GM12878 (cell line): ENCODE results near the gene CLN6. TPM values are rescaled to one million over a fixed set of nuclear protein-coding genes. Genes with fewer than 3 reads are reported as not detected.

Source experiments
- ATAC-seq: fragments of 200-7000 bp; cut with Tn5 transposase; 3 replicates; pipeline ENCODE4 v1.9.1; 2020; ENCODE audit warnings: mild to moderate bottlenecking, moderate library complexity
- BruUV-seq: library from RNA; stranded (reverse); fragments of 400-500 nt; replicated peaks from 2 replicates; lab custom pipeline; 2021; lab: Mats Ljungman, UMichigan
- CTCF ChIA-PET: fragments of 300-600 bp; sonication (Branson Sonifier 250); formaldehyde crosslinking; extraction: SDS; loops from one replicate; lab custom pipeline; 2021; ENCODE audit warnings: inconsistent platforms; lab: Yijun Ruan, JAX
- POLR2A ChIA-PET: fragments of 350-600 bp; formaldehyde crosslinking; extraction: SDS; loops from one replicate; lab custom pipeline; 2021; ENCODE audit warnings: inconsistent platforms; lab: Charles Lee
- RAD21 ChIA-PET: fragments of 300-600 bp; sonication (Branson Sonifier 250); formaldehyde crosslinking; loops from one replicate; lab custom pipeline; 2023; ENCODE audit warnings: antibody characterized with exemption; ENCODE audit not compliant: unreplicated experiment; lab: Charles Lee
- SMC1A ChIA-PET: fragments of 300-600 bp; sonication (Branson Sonifier 250); formaldehyde crosslinking; loops from one replicate; lab custom pipeline; 2023; ENCODE audit not compliant: unreplicated experiment, uncharacterized antibody; lab: Charles Lee
- DNase-seq: peaks from one replicate; pipeline ENCODE4 v3.0.0-alpha.2; 2011; ENCODE audit warnings: low read depth, low spot score
- FAIRE-seq: peaks from 3 replicates; lab custom pipeline; 2011; peaks lifted over from hg19 to GRCh38; lab: Jason Lieb, UNC
- H2AFZ ChIP-seq: 2 replicates; pipeline ENCODE4 v1.6.0; 2011; ENCODE audit warnings: low read depth, low read length, control low read depth; ENCODE audit not compliant: control insufficient read depth
- H3K27ac ChIP-seq: 2 replicates; pipeline ENCODE4 v1.5.1; 2011; ENCODE audit warnings: control low read depth; ENCODE audit not compliant: control insufficient read depth, insufficient read depth
- H3K27me3 ChIP-seq, 2 experiments: replicated peaks in 1 of 2; 2 replicates each; pipeline versions ENCODE4 v1.6.0 to v1.6.1; 2011; ENCODE audit warnings: low read length in 1 of 2; ENCODE audit not compliant: control insufficient read depth in 2 of 2, insufficient read depth in 2 of 2
- H3K36me3 ChIP-seq, 2 experiments: 2 replicates each; pipeline ENCODE4 v1.5.1; 2011; ENCODE audit warnings: low read length in 1 of 2; ENCODE audit not compliant: control insufficient read depth in 2 of 2, insufficient read depth in 2 of 2
- H3K4me1 ChIP-seq: 2 replicates; pipeline ENCODE4 v1.6.1; 2011; ENCODE audit warnings: mild to moderate bottlenecking, low read length, moderate library complexity, mixed read lengths; ENCODE audit not compliant: control insufficient read depth, insufficient read depth
- H3K4me2 ChIP-seq: 2 replicates; pipeline ENCODE4 v1.6.0; 2011; ENCODE audit warnings: control low read depth; ENCODE audit not compliant: control insufficient read depth, insufficient read depth
- H3K4me3 ChIP-seq: fragments of 200-600 bp; sonication (generic); 2 replicates; pipeline ENCODE4 v1.5.1; 2016
- H3K79me2 ChIP-seq: 2 replicates; pipeline ENCODE4 v1.6.0; 2011; ENCODE audit warnings: low read length; ENCODE audit not compliant: control insufficient read depth, insufficient read depth
- H3K9ac ChIP-seq: 2 replicates; pipeline ENCODE4 v1.8.0; 2011; ENCODE audit warnings: low read length, control low read depth, mixed read lengths; ENCODE audit not compliant: control insufficient read depth, insufficient read depth
- H3K9me3 ChIP-seq: replicated peaks from 3 replicates; pipeline ENCODE4 v1.5.1; 2011; ENCODE audit warnings: mild to moderate bottlenecking, low read length; ENCODE audit not compliant: control insufficient read depth, insufficient read depth
- H4K20me1 ChIP-seq: 2 replicates; pipeline ENCODE4 v1.6.0; 2011; ENCODE audit not compliant: control insufficient read depth, insufficient read depth
- CUX1 ChIP-seq: IDR thresholded peaks from 2 replicates; pipeline ENCODE4 v1.6.1; 2012; ENCODE audit warnings: improper control_type of control experiment, low read depth, low read length; ENCODE audit not compliant: insufficient replicate concordance
- ETV6 ChIP-seq, 2 experiments: fragments of 450-650 bp in 1 of 2; IDR thresholded peaks in 1 of 2; conservative IDR thresholded peaks in 1 of 2; 2 replicates each; pipeline ENCODE4 v1.6.1; 2014; ENCODE audit warnings: antibody characterized with exemption in 1 of 2, borderline replicate concordance in 1 of 2, low read depth in 1 of 2, mild to moderate bottlenecking in 1 of 2, moderate library complexity in 1 of 2
- FOXM1 ChIP-seq: IDR thresholded peaks from 2 replicates; pipeline ENCODE4 v1.6.1; 2012; ENCODE audit warnings: low read depth, mild to moderate bottlenecking, inconsistent platforms, low read length, moderate library complexity
- NFIC ChIP-seq: IDR thresholded peaks from 2 replicates; pipeline ENCODE4 v1.6.1; 2012; ENCODE audit warnings: low read depth, mild to moderate bottlenecking, inconsistent platforms, low read length, moderate library complexity
- NR2F1 ChIP-seq: fragments of 450-650 bp; conservative IDR thresholded peaks from 2 replicates; pipeline ENCODE4 v1.6.1; 2017; ENCODE audit warnings: mild to moderate bottlenecking
- STAT3 ChIP-seq: IDR thresholded peaks from 2 replicates; pipeline ENCODE4 v1.6.1; 2011; ENCODE audit warnings: low read depth, low read length, improper control_type of control experiment
- SUPT20H ChIP-seq: IDR thresholded peaks from 2 replicates; pipeline ENCODE4 v1.6.1; 2011; ENCODE audit warnings: low read depth, mild to moderate bottlenecking, low read length, moderate library complexity, borderline replicate concordance; ENCODE audit not compliant: control insufficient read depth
- WRNIP1 ChIP-seq: IDR thresholded peaks from 2 replicates; pipeline ENCODE4 v1.6.1; 2011; ENCODE audit warnings: low read depth, low read length, improper control_type of control experiment, borderline replicate concordance
- ZNF217 ChIP-seq: fragments of 450-650 bp; IDR thresholded peaks from 2 replicates; pipeline ENCODE4 v1.6.1; 2017; ENCODE audit warnings: antibody characterized with exemption, mild to moderate bottlenecking
- ZNF687 ChIP-seq: fragments of 450-650 bp; IDR thresholded peaks from 2 replicates; pipeline ENCODE4 v1.6.1; 2017; ENCODE audit warnings: mild to moderate bottlenecking, moderate library complexity
- WGBS: methylation state at CpG from one replicate; pipeline ENCODE4 v1.1.6; 2016; ENCODE audit warnings: low lambda C conversion rate; ENCODE audit not compliant: insufficient replicate concordance, insufficient coverage; ENCODE audit errors: missing lambda C conversion rate; 5-methylcytosine and 5-hydroxymethylcytosine counted together
- in situ Hi-C: fragments of 300-500 bp; cut with MboI; formaldehyde crosslinking; loops from 9 replicates; pipeline ENCODE4 v1.14.3; 2018; ENCODE audit warnings: mixed read lengths
- intact Hi-C: fragments of 100-400 bp; cut with micrococcal nuclease; formaldehyde crosslinking; loops from one replicate; pipeline ENCODE4 v1.14.2; 2022; ENCODE audit not compliant: unreplicated experiment
- polyA plus RNA-seq, 11 experiments: library from polyadenylated mRNA; depleted of rRNA in 4 of 11; unstranded in 6 of 11; stranded (reverse) in 5 of 11; fragments of >200 nt; fragmentation: Nextera tagmentation in 4 of 11; fragmentation: Illumina TruSeq in 1 of 11; extraction: Ambion mirVana in 4 of 11; extraction: Trizol in 1 of 11; gene quantifications; 1 replicate in 1 of 11; 2 replicates in 10 of 11; pipeline versions ENCODE4 v1.2.1 to v1.2.3, GENCODE V29; 2011 to 2016; ENCODE audit warnings: inconsistent platforms in 2 of 11, missing spikeins in 2 of 11, low read depth in 1 of 11
- total RNA-seq, 4 experiments: library from RNA; depleted of rRNA in 3 of 4; stranded (reverse); fragments of >200 nt in 3 of 4; fragmentation: Illumina TruSeq in 1 of 4; extraction: Trizol in 1 of 4; gene quantifications; 2 replicates each; pipeline versions ENCODE4 v1.2.1 to v1.2.3, GENCODE V29; 2013 to 2021
- TF ChIP-seq, protein P1 (sequence below): fragments of 450-650 bp; IDR thresholded peaks from 2 replicates; pipeline ENCODE4 v1.6.1; 2017; ENCODE audit warnings: low read depth, mild to moderate bottlenecking, moderate library complexity

CLN6 gene
- total and polyA plus RNA-seq, 10 of the 15 experiments (the other 5 are each of a cell fraction or from before 2014, with no cell fraction given), result 0.74 to 69.0 (median 30.3) TPM

DNA sequence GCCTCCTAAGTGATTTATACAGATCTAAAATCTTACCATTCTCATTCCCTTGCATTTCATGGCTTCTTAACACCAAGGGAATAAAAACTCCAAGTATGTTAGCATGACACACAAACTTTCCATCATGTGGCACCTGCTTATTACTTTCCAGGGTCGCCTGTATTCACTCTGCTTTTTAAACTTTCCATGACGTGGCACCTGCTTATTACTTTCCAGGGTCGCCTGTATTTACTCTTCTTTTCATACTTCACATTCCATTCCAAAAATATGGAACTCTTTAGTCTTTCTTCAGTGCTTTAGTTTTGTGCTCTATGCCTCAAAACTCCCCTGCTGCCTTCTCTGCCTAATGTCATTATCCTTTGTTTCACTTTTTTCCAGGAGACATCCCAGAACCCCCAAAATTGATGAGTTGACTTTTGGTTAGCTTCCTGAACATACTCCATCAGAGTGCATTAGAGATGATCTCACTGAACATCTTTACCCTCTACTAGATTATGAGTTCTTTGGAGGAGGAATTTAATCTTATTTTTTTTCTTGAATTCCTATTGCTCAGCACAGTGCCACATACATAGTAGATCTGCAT lies 71.4 kb downstream of the CLN6 start:
- no peak for FAIRE-seq
- in situ Hi-C loops, result no loop called here

More for the DNA sequence above, 71.4 kb downstream of the CLN6 start:
- Histone ChIP-seq H4K20me1 (no peaks in the 10 kb centered on the region), H3K27me3 (no peaks in the 10 kb centered on the region), H3K4me3 (no peak overlapping the region), H3K4me1 (no peaks in the 10 kb centered on the region), H3K9me3 (no peaks in the 10 kb centered on the region), H3K9ac (no peak overlapping the region), H3K79me2 (no peaks in the 10 kb centered on the region), H2AFZ (no peak overlapping the region), H3K4me2 (no peak overlapping the region), H3K27ac (no peak overlapping the region), H3K36me3 (peaks cover 9 to 31% of the 10 kb centered on the region in 2 experiments)
- WGBS, result 72% methylated on average over 3 of the region's 3 CpGs
- RAD21 ChIA-PET, result interaction anchor here (3.4 kb wide), 1 partner anchor 295 kb away, joined by 12 read pairs; no protein-coding TSS in a partner anchor
- no TSS peak for BruUV-seq
- intact Hi-C loops, result no loop called here
- SMC1A ChIA-PET, result interaction anchor here (0.6 to 7.0 kb wide), 3 partner anchors 10 to 296 kb away, joined by 3 to 97 read pairs (median 5); no protein-coding TSS in a partner anchor
- DNase-seq (no peak), ATAC-seq (no peak)
- CTCF ChIA-PET, result interaction anchor here (0.8 to 9.6 kb wide), 2 partner anchors 52 to 296 kb away, joined by 3 to 119 read pairs; no protein-coding TSS in a partner anchor
- TF ChIP-seq ETV6 (conservative IDR thresholded peaks at IDR 0.05 in 1 of 2, IDR thresholded peaks at IDR 0.05 in 1 of 2; ENCODE audit: borderline replicate concordance in 1 of 2, low read depth in 1 of 2), result no peak
- TF ChIP-seq NR2F1, result no peak
- TF ChIP-seq ZNF687, result no peak
- no peak for TF ChIP-seq FOXM1
- TF ChIP-seq, protein P1, sequence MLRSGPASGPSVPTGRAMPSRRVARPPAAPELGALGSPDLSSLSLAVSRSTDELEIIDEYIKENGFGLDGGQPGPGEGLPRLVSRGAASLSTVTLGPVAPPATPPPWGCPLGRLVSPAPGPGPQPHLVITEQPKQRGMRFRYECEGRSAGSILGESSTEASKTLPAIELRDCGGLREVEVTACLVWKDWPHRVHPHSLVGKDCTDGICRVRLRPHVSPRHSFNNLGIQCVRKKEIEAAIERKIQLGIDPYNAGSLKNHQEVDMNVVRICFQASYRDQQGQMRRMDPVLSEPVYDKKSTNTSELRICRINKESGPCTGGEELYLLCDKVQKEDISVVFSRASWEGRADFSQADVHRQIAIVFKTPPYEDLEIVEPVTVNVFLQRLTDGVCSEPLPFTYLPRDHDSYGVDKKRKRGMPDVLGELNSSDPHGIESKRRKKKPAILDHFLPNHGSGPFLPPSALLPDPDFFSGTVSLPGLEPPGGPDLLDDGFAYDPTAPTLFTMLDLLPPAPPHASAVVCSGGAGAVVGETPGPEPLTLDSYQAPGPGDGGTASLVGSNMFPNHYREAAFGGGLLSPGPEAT, result no peak
- no peak for TF ChIP-seq NFIC
- TF ChIP-seq WRNIP1, result no peak
- TF ChIP-seq STAT3, result no peak
- TF ChIP-seq SUPT20H, result no peak
- TF ChIP-seq CUX1, result no peak
- no peak for TF ChIP-seq ZNF217
- TF ChIP-seq, all 136 proteins: peak for 0
- POLR2A ChIA-PET, result interaction anchor here (0.5 to 1.1 kb wide), 2 partner anchors 12 to 63 kb away, joined by 3 to 4 read pairs; no protein-coding TSS in a partner anchor
